Measurements from ENCODE around the gene TNNC1.

The TNNC1 gene

GRCh38 chr3:52484680-52485461 lies 31.0 kb upstream of the TNNC1 start:
- in situ Hi-C loops (cut with MboI; ENCODE audit: low sequenced_read_pairs) = no loop called here

GRCh38 chr3:52483577-52484381 lies 29.9 kb upstream of the TNNC1 start:
- in situ Hi-C loops (cut with MboI; ENCODE audit: low sequenced_read_pairs) = no loop called here

GRCh38 chr3:52483081-52483480 lies 29.2 kb upstream of the TNNC1 start:
- in situ Hi-C loops (cut with MboI; ENCODE audit: low sequenced_read_pairs) = no loop called here

GRCh38 chr3:52481819-52482521 lies 28.1 kb upstream of the TNNC1 start:
- in situ Hi-C loops (cut with MboI; ENCODE audit: low sequenced_read_pairs) = no loop called here

GRCh38 chr3:52480768-52481715 lies 27.2 kb upstream of the TNNC1 start:
- in situ Hi-C loops (cut with MboI; ENCODE audit: low sequenced_read_pairs) = no loop called here

- in situ Hi-C loops (cut with MboI; ENCODE audit: low sequenced_read_pairs) = no loop called here
Observed at GRCh38 chr3:52479877-52480575, 26.2 kb upstream of the TNNC1 start.

GRCh38 chr3:52479037-52479876 lies 25.4 kb upstream of the TNNC1 start:
- in situ Hi-C loops (cut with MboI; ENCODE audit: low sequenced_read_pairs) = no loop called here

- in situ Hi-C loops (cut with MboI; ENCODE audit: low sequenced_read_pairs) = no loop called here
Observed at GRCh38 chr3:52477796-52478095, 23.9 kb upstream of the TNNC1 start.

- in situ Hi-C loops (cut with MboI; ENCODE audit: low sequenced_read_pairs) = no loop called here
Observed at GRCh38 chr3:52477076-52477795, 23.4 kb upstream of the TNNC1 start.

- in situ Hi-C loops (cut with MboI; ENCODE audit: low sequenced_read_pairs) = no loop called here
Observed at GRCh38 chr3:52473026-52473425, 19.2 kb upstream of the TNNC1 start.

- in situ Hi-C loops (cut with MboI; ENCODE audit: low sequenced_read_pairs) = no loop called here
Observed at GRCh38 chr3:52472239-52473000, 18.6 kb upstream of the TNNC1 start.

GRCh38 chr3:52471371-52472238 lies 17.8 kb upstream of the TNNC1 start:
- in situ Hi-C loops (cut with MboI; ENCODE audit: low sequenced_read_pairs) = no loop called here

GRCh38 chr3:52470920-52471319 lies 17.1 kb upstream of the TNNC1 start:
- in situ Hi-C loops (cut with MboI; ENCODE audit: low sequenced_read_pairs) = no loop called here

GRCh38 chr3:52469001-52469400 lies 15.2 kb upstream of the TNNC1 start:
- in situ Hi-C loops (cut with MboI; ENCODE audit: low sequenced_read_pairs) = no loop called here

- in situ Hi-C loops (cut with MboI; ENCODE audit: low sequenced_read_pairs) = no loop called here
Observed at GRCh38 chr3:52468336-52468735, 14.5 kb upstream of the TNNC1 start.

- in situ Hi-C loops (cut with MboI; ENCODE audit: low sequenced_read_pairs) = no loop called here
Observed at GRCh38 chr3:52463416-52463815, 9.6 kb upstream of the TNNC1 start.

GRCh38 chr3:52461874-52462273 lies 8.0 kb upstream of the TNNC1 start:
- in situ Hi-C loops (cut with MboI; ENCODE audit: low sequenced_read_pairs) = no loop called here

Measured in HL-60/S4 treated with retinoic acid at 250 ng/mL for 4 days and 3 days (cell line).